Epithelial cell of proximal tubule (primary cell): ENCODE results near the gene HMX2. TPM values are rescaled to one million over a fixed set of nuclear protein-coding genes. Genes with fewer than 3 reads are reported as not detected.
A peak's percentile ranks its signal among the peaks of the same experiment; 100 is the strongest.
"Not testable (repeated sequence)": the region's sequence is repeated elsewhere in the genome, so short reads cannot be mapped to it uniquely, and the experiment has no call there.

Experiments used
- DNase-seq: peaks from one replicate; pipeline ENCODE4 v3.0.0-alpha.2; 2011; ENCODE audit warnings: low read depth
- H3K4me3 ChIP-seq: 2 replicates; pipeline ENCODE4 v1.5.1; 2011; ENCODE audit warnings: low read depth, mild to moderate bottlenecking, low read length
- CTCF ChIP-seq: conservative IDR thresholded peaks from 2 replicates; pipeline ENCODE4 v1.5.1; 2012; ENCODE audit warnings: low read depth, mild to moderate bottlenecking, low read length
- total RNA-seq: library from RNA; depleted of rRNA; stranded (reverse); fragments of >200 nt; gene quantifications from 2 replicates; pipeline ENCODE4 v1.2.3, GENCODE V29; 2015

Gene HMX2
- total RNA-seq, 1 donor from 2014 or later: not detected

GRCh38 chr10:123158682-123159081, 10.7 kb downstream of the HMX2 start:
- no peak overlapping the region for H3K4me3 ChIP-seq
- DNase-seq: no peak
- no peak for TF ChIP-seq CTCF

- TF ChIP-seq CTCF: no peak
- DNase-seq: no peak
- H3K4me3 ChIP-seq: no peak overlapping the region
Measured at GRCh38 chr10:123160311-123160980, 12.5 kb downstream of the HMX2 start.

- H3K4me3 ChIP-seq: no peak overlapping the region
- no peak for TF ChIP-seq CTCF
- DNase-seq: no peak
Measured at GRCh38 chr10:123164319-123164718, 16.4 kb downstream of the HMX2 start.

GRCh38 chr10:123165445-123166072, 17.6 kb downstream of the HMX2 start:
- no peak for DNase-seq
- TF ChIP-seq CTCF: peak; percentile 44
- no peak overlapping the region for H3K4me3 ChIP-seq

GRCh38 chr10:123166618-123167017, 18.7 kb downstream of the HMX2 start:
- no peak for DNase-seq
- no peak for TF ChIP-seq CTCF
- no peak overlapping the region for H3K4me3 ChIP-seq

DNA sequence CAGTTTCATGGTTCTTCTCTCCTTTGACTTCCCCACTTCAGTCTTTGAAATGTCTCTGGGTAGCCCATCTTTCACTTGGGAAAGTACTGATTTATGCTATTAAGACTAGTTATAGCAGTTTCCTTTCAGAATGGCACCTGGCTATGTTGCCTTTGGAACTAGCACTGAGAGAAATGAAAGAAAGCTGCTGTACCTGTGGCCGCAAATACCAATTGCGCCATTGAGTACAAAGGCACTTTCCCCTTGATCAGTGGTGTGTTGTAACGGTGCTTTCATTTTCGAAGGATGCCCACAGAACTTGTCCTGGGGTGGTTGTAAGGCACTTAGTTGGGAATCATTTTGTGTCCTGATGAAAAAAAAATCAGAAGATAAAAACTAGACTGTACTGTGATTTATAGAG, 23.0 kb downstream of the HMX2 start:
- no peak for DNase-seq
- no peak overlapping the region for H3K4me3 ChIP-seq
- no peak for TF ChIP-seq CTCF

DNA sequence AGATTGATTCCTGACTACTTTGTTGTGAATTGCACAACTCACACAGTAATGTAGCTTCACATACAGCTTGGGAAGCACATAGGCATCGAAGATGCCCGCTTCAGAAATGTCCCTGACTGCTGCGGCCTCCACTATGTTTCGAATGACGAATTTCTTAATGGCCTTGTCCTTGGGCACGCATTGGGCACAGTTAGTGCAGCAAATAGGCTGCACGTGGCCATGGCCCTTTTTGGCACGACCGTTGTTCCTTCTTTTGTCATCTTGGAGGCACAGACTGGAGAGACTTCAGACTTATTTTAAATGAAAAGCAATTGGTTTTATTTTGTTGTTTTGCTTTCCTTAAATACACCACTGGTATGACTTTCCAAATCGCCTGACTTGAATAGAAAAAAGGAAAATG, 23.7 kb downstream of the HMX2 start:
- DNase-seq, H3K4me3 ChIP-seq: not testable (repeated sequence)
